VCaP (cell line): ENCODE data around the gene SNAPC3.
A peak's percentile ranks its signal among the peaks of the same experiment; 100 is the strongest.

Source experiments
- H3K27ac ChIP-seq: fragments of 450-650 bp; 2 replicates; pipeline ENCODE4 v1.5.1; 2017
- TF ChIP-seq, protein P1 (sequence below): fragments of 450-650 bp; conservative IDR thresholded peaks from 2 replicates; pipeline ENCODE4 v1.5.1; 2017; ENCODE audit warnings: mild to moderate bottlenecking, moderate library complexity

SNAPC3 gene

DNA sequence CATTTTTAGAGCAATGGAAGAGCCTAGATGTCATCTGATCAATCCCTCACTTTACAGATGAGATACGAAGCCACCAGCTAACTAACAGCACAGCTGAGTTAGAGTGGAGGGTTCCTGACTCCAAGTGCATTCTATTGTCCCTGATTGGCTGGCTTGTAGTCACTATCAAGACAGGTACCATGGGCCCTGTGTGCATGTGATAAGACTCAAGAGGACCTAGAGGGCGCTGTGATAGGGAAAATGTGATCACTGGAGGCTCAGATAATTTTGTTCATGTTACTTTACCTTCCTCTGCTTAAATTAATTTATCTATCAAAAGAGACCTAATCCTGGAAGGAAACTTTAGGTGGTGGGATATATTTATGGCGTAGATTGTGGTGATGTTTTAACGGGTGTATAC, 19.5 kb upstream of the SNAPC3 start:
- TF ChIP-seq, protein P1, sequence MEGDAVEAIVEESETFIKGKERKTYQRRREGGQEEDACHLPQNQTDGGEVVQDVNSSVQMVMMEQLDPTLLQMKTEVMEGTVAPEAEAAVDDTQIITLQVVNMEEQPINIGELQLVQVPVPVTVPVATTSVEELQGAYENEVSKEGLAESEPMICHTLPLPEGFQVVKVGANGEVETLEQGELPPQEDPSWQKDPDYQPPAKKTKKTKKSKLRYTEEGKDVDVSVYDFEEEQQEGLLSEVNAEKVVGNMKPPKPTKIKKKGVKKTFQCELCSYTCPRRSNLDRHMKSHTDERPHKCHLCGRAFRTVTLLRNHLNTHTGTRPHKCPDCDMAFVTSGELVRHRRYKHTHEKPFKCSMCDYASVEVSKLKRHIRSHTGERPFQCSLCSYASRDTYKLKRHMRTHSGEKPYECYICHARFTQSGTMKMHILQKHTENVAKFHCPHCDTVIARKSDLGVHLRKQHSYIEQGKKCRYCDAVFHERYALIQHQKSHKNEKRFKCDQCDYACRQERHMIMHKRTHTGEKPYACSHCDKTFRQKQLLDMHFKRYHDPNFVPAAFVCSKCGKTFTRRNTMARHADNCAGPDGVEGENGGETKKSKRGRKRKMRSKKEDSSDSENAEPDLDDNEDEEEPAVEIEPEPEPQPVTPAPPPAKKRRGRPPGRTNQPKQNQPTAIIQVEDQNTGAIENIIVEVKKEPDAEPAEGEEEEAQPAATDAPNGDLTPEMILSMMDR = peak; percentile 38

DNA sequence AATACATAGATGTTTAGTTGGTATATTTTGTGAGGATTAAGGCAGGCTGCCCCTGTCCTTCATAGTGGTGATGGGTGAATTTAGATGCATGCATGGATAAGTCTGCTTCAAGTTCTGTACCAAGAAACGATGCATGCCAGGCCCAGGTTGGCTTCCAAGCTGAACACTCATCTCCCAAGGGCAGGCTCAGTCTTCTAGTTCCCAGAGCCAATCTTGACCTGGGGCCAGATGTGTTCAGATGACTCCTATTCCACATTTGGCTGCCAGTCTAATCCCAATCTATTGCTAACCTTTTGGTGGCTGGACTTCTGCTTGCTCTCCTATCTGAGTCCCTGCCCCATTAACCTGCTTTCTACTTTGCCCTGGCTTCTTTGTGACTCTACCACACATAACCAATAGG, 18.5 kb upstream of the SNAPC3 start:
- TF ChIP-seq, protein P1 = no peak
- no peak overlapping the region for H3K27ac ChIP-seq

More for the DNA sequence above, 19.5 kb upstream of the SNAPC3 start:
- no peak overlapping the region for H3K27ac ChIP-seq

DNA sequence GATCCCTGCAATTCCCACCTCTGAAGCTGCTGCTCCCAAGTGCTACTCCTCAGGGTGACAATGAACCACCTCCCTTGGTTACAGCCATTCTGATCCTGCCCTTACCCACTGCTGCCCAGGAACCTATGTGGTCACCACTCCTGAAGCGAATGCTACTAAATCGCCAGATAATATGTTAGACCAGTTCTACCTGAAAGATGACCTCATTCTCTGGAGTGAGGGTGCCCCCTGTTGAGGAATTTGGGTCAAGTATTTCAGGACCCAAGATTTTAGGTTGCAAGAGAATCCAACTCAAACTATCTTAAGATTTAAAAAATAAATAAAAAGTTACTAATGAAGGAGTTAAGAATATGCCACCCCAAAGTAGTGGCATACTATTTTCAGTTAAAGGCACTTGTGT, 5.8 kb upstream of the SNAPC3 start:
- TF ChIP-seq, protein P1 = peak; percentile 65
- H3K27ac ChIP-seq = no peak overlapping the region

DNA sequence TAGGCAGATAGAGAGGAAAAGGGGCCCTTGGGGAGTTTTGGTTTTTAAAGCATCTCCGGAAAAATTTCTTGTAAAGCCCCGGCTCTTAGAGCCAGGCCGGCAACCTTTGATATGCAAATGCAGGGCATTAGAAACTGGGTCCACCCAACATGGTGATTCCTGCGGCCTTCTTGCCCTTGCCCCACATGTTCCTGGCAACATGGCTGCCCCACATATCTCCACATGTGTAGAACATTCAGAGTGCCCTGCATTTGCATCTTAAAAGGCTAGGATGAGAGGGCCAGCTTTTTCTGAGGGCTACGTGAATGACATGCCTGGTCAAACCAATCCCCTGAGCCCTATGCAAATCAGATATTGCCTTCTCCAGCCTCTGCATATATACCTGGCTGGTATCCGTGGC, 5.0 kb upstream of the SNAPC3 start:
- no peak overlapping the region for H3K27ac ChIP-seq
- TF ChIP-seq, protein P1 = no peak

DNA sequence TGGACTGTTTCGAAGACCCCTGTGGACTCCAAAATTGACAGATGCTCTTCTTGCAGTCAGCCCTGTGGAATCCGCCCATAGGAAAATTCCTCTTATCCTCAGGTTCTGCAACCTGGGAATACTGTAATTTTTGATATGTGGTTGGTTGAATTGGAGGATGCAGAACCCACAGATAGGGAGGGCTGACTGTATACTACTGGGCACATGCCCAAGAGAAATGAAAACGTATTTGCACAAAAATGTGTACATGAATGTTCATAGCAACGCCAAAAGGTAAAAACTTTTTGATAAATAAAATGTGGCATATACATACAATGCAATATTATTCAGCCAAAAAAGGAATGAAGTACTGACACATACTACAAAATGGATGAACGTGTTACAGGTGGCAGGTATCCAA, 1.9 kb upstream of the SNAPC3 start:
- TF ChIP-seq, protein P1 = no peak

DNA sequence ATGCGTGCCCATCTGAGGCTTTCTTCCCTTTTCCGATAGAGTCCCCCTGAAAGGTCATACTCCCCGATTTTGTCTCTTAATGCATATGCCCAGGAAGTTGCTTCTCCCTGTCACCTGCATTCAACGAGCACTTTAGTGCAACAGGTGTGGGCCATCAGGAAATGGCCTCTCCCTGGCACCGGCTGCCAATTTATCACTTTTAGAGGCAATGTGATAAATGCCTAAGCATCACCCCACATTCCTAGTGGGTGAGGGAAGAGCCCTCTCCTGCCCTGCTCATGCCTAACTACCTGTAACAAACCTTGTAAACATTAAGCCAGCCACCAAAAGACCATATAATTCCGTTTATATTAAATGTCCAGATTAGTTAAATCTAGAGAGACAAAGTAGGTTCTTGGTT, 1.1 kb upstream of the SNAPC3 start:
- H3K27ac ChIP-seq = peak overlapping the region; percentile 91
- TF ChIP-seq, protein P1 = no peak

More for the DNA sequence above, 1.9 kb upstream of the SNAPC3 start:
- H3K27ac ChIP-seq = no peak overlapping the region

DNA sequence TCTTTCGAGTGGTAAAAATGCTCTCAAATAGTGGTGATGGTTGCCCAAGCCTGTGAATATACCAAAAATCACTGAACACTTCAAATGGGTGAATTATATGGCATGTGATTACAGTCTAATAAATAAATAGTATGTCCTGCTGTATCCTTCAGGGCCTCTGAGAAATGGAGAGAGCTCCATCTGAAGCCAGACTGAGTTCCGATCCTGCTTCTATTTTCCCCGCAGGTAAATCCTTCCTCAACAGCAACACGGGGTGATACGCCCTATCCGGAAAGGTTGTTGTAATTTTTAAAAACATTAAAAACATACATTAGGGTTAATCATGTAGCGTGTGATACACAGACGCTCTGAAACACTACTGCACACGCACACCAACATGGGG, 695 bp upstream of the SNAPC3 start:
- peak overlapping the region; percentile 91 for H3K27ac ChIP-seq
- TF ChIP-seq, protein P1 = no peak
